LNCAP (cell line): ENCODE measurements around the gene CRLF1.

ENCODE experiments used
- CTCF ChIP-seq: fragments of 450-650 bp; IDR thresholded peaks from 2 replicates; pipeline ENCODE4 v1.5.1; 2017; ENCODE audit warnings: mild to moderate bottlenecking

The CRLF1 gene

DNA sequence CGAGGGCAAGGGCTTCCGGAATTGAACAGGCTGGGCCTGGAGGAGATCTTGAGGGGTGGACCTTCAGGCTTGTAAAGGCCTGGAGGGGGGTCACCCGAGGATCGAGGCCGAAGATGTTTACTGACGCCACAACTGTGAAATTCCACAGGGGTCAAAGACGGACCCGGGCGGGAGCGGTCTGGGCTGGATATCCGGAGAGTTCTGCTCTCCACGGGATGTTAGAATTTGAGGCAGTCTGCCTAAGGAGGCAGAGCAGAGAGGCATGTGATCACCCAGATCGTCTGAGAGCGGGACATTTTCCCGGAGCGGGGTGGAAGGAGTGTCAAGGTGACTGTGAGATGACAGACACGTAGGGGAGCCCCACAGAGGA, 43.4 kb upstream of the CRLF1 start:
- TF ChIP-seq CTCF, result no peak

DNA sequence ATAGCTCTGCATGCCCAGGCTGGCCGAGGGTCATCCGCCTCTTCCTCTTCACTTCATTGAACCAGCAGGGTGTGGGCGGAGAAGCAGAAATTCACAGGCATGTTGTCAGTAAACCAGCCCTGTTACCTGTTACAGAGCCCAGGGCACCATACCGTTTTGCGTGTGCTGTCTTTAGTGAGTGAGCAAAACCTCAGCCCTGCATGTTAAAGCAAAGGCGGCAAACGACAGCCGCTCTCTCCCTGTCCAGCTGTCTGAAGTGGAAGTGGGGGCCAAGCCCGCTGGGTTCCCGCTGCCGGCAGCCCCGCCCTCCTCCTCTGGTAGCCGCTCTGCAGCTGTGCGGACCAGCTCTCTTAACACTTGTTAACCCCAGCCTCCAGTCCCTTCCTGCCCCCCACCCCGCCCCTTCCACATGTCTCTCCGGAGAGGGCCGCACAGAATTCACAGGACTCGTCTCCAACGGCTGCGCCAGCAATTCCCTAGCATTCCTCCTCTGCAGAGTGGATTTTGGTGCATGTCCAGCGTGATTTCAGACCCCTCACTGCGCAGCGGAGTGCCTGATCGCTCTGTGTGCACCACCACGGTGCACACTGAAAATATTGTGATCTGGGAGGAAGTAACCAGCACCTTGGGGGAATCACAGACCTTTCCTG, 42.9 kb upstream of the CRLF1 start:
- no peak for TF ChIP-seq CTCF

GRCh38 chr19:18648973-18649315, 42.3 kb upstream of the CRLF1 start:
- no peak for TF ChIP-seq CTCF

DNA sequence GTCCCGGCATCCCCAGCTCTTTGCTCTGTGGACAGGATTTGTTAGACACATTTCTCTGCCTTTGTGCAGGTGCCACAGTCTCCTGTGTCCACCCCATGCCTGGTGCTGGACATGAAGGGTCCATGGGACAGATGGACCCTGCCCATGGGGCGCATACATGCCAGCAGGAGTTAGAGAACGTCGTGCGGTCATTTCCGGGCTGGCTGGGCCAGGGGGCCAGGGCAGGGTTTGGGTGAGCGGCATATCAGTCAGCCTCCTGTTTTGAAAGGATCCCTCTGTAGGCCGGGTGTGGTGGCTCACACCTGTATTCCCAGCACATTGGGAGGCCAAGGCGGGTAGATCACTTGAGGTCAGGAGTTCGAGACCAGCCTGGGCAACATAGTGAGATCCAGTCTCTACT, 41.2 kb upstream of the CRLF1 start:
- TF ChIP-seq CTCF, result no peak

GRCh38 chr19:18647371-18647767, 40.8 kb upstream of the CRLF1 start:
- no peak for TF ChIP-seq CTCF

- no peak for TF ChIP-seq CTCF
These were observed 40.2 kb upstream of the CRLF1 start for GRCh38 chr19:18646535-18647370.

DNA sequence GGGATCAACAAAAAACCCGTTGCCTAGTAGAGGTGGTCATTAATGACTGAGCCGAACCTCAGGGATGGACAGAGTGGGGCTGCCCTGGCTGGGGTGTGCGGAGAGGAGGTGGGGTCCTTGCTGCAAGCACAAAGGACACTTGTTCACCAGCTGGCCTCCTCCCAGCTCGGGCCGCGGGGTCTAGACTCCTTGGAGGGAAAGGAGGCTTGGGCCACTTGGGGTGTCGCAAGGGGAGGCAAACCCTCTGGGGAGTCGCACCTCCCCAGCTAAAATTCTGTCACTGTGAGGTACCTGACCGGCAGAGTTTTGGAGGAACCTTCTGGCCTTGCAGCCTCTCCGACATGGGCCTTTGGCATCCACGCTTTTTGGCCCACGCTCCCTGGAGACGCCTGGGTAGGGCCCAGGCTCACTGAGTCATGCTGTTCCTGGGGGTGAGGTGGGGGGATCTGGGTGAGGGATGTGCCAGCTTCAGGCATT, 38.5 kb upstream of the CRLF1 start:
- no peak for TF ChIP-seq CTCF
